Erythroblast (primary cell): ENCODE results near the gene HNMT.
A peak's percentile ranks its signal among the peaks of the same experiment; 100 is the strongest.

Experiments used
- DNase-seq, 2 experiments: peaks; one replicate each; lab custom pipeline; 2025; lab: John Stamatoyannopoulos, UW
- GATA1 ChIP-seq: IDR thresholded peaks from 2 replicates; pipeline ENCODE4 v1.6.1; 2011; ENCODE audit warnings: low read depth, mild to moderate bottlenecking, control low read depth, low read length, moderate library complexity
- POLR2A ChIP-seq: IDR thresholded peaks from 2 replicates; pipeline ENCODE4 v1.6.1; 2011; ENCODE audit warnings: mild to moderate bottlenecking, low read length

HNMT gene

GRCh38 chr2:137998503-137998902, 34.2 kb downstream of the HNMT start:
- DNase-seq, result no peak
- TF ChIP-seq POLR2A (no peak), GATA1 (no peak)

DNA sequence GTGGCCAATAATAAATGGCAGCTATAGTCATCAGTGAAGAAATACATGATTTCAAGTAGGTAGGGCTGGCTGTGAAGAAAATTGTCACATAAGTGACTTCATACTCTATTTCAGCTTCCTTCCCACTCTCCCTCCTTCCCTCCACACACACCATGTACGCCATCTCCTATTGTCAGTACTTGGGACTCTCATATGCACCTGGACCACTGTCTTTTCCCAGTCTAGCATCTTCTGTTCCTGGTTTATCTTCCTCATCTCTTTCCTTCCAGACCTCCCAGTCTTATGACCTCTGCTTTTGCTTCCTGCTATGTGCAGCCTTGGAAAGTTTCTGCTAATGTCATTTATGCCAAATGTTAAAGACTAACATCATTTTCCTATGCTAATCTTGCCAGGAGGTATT, 35.0 kb downstream of the HNMT start:
- no peak for DNase-seq
- TF ChIP-seq POLR2A, result no peak
- no peak for TF ChIP-seq GATA1

DNA sequence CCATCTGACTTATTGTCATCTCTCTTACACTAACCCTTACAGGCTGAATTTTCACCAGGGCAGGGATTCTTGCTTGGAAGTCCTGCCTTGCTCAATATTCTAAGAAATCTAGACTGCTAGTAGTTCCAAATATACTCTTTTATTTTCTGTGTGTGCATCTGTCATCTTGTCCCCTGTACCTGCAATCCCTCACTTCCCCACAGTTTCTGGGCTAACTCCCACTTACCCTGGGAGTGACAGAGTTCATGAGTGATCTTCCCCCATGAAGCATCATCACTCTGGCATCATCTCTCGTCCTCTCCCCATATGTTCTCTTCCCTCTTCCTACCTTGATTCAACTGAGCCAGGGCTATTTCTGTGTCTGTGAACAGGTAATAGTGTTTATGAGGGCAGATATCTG, 35.7 kb downstream of the HNMT start:
- DNase-seq, result no peak
- no peak for TF ChIP-seq GATA1
- no peak for TF ChIP-seq POLR2A

DNA sequence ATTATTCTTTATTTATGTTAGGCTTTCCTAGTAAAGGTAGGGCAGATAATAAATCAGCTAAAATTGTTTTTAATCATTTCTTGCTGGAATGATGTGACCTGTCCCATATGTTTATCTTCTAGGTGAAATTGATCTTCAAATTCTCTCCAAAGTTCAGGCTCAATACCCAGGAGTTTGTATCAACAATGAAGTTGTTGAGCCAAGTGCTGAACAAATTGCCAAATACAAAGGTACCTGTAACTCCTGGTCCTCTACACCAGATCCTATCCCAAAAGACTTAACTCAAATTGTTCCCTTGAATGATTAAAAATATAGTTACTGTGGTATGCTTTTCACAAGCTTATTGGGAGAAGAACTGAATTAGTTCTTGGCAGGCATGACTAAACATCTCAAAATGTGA, 36.5 kb downstream of the HNMT start:
- no peak for DNase-seq
- no peak for TF ChIP-seq GATA1
- TF ChIP-seq POLR2A, result no peak

GRCh38 chr2:138003411-138003810, 39.1 kb downstream of the HNMT start:
- no peak for TF ChIP-seq GATA1
- no peak for TF ChIP-seq POLR2A
- DNase-seq, result no peak

- no peak for DNase-seq
- no peak for TF ChIP-seq GATA1
- no peak for TF ChIP-seq POLR2A
Observed at GRCh38 chr2:138007431-138007830, 43.2 kb downstream of the HNMT start.

- DNase-seq, result no peak
- TF ChIP-seq GATA1 (no peak), POLR2A (no peak)
Observed at GRCh38 chr2:138009622-138010021, 45.3 kb downstream of the HNMT start.

- no peak for DNase-seq
- TF ChIP-seq GATA1, result no peak
- no peak for TF ChIP-seq POLR2A
Observed at GRCh38 chr2:138010890-138011289, 46.6 kb downstream of the HNMT start.

GRCh38 chr2:138012082-138012481, 47.8 kb downstream of the HNMT start:
- DNase-seq, result peak; percentile 48 to 77
- TF ChIP-seq POLR2A (no peak), GATA1 (no peak)

- DNase-seq, result peak in 1 of 2 experiments; percentile 6
- TF ChIP-seq POLR2A (no peak), GATA1 (no peak)
Observed at GRCh38 chr2:138012968-138013367, 48.7 kb downstream of the HNMT start.

- DNase-seq, result no peak
- no peak for TF ChIP-seq POLR2A
- TF ChIP-seq GATA1, result no peak
Observed at GRCh38 chr2:138013639-138014038, 49.4 kb downstream of the HNMT start.

DNA sequence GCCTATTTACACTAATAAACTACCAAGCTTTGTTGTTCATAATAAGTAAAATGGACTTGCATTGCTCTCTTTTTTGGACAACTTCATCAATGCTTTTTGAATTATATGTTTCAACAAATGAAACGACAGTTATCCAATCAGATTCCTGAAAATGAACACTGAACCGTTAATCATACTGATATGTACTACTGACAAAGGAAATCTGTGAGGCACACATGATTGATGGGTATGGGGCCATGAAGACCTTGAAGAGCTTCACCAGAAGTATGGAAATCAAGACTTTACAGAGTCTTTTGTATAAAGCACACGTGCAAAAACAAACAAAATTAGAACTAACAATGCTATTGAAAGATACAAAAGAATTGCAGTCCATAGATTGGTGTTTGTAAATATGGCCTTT, 51.2 kb downstream of the HNMT start:
- DNase-seq, result no peak
- TF ChIP-seq GATA1 (no peak), POLR2A (no peak)

GRCh38 chr2:138016351-138017087, 52.2 kb downstream of the HNMT start:
- no peak for TF ChIP-seq GATA1
- TF ChIP-seq POLR2A, result no peak
- no peak for DNase-seq

DNA sequence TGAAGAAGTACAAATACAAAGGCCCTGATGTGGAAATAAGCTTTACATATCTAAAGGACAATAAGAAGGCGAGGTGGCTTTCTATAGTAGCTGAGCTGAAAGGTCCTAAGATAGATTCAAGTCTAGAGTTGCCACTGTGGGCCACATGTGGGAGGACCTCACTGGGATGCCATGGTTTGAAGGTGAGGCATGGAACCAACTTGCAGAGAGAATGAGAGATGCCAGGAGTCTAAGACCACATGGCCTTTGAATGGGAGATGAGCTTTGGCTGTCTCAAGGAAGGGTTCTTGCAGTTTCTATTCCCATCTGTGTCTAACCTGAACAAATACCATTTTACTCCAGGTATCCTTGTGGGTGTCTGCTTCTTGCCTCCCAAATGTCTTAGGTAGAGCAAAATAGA, 53.6 kb downstream of the HNMT start:
- TF ChIP-seq POLR2A, result no peak
- TF ChIP-seq GATA1, result no peak
- DNase-seq, result peak in 1 of 2 experiments; percentile 4
